ENCODE data around the gene FIGN.

FIGN gene

GRCh38 chr2:163673522-163673921, 62.3 kb downstream of the FIGN start:
- no peak for DNase-seq (ENCODE audit: low read depth)
- no peak overlapping the region for H3K4me3 ChIP-seq (ENCODE audit: low read length)
- TF ChIP-seq CTCF (IDR thresholded peaks at IDR 0.05; ENCODE audit: insufficient read depth, low read depth, low read length, missing control alignments) = no peak

GRCh38 chr2:163670929-163671328, 64.9 kb downstream of the FIGN start:
- no peak for TF ChIP-seq CTCF (IDR thresholded peaks at IDR 0.05; ENCODE audit: insufficient read depth, low read depth, low read length, missing control alignments)
- no peak overlapping the region for H3K4me3 ChIP-seq (ENCODE audit: low read length)
- no peak for DNase-seq (ENCODE audit: low read depth)

- TF ChIP-seq CTCF (IDR thresholded peaks at IDR 0.05; ENCODE audit: insufficient read depth, low read depth, low read length, missing control alignments) = no peak
Measured at GRCh38 chr2:163669506-163669905, 66.3 kb downstream of the FIGN start.

GRCh38 chr2:163667064-163667887, 68.5 kb downstream of the FIGN start:
- no peak overlapping the region for H3K4me3 ChIP-seq (ENCODE audit: low read length)
- DNase-seq (ENCODE audit: low read depth) = peak; percentile 84
- no peak for TF ChIP-seq CTCF (IDR thresholded peaks at IDR 0.05; ENCODE audit: insufficient read depth, low read depth, low read length, missing control alignments)

More at GRCh38 chr2:163669506-163669905, 66.3 kb downstream of the FIGN start:
- DNase-seq (ENCODE audit: low read depth) = no peak
- H3K4me3 ChIP-seq (ENCODE audit: low read length) = no peak overlapping the region

DNA sequence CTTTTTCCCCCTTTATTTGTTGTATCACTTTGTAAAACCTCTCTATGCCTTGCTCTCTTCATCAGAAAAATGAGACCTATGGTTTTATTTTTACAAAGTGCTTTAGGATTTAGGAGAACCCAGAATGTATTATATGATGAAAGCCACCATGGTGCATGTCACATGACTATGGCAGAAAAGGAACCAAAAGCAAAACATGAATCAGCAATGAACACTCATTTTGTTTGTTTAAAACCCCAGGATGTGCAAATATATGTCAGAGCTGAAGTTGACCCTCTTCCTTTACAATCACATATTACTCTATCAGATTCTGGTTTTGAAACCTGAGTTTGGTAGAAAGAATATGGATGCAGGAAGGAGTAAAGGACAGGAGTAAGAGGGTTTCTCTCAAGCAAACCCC, 70.0 kb downstream of the FIGN start:
- DNase-seq (ENCODE audit: low read depth) = peak; percentile 46
- no peak overlapping the region for H3K4me3 ChIP-seq (ENCODE audit: low read length)
- no peak for TF ChIP-seq CTCF (IDR thresholded peaks at IDR 0.05; ENCODE audit: insufficient read depth, low read depth, low read length, missing control alignments)

DNA sequence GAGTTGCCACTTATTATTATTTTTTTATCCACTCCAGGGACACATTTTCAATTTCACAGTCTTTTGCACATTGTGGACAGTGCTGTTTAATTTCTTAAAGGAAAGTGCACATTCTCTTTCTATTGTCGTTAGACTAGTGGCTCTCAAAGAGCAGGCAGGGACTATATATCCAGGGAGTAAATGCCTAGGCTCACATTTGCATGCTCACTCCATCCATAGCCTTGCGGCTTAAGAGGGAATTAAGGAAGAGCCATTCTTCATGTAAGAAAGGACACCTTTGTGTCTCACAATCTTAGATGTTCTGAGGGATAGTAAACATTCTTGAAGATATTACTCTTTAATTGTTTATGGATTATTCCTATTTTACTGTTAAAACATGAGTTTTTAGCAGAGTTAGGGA, 70.8 kb downstream of the FIGN start:
- TF ChIP-seq CTCF (IDR thresholded peaks at IDR 0.05; ENCODE audit: insufficient read depth, low read depth, low read length, missing control alignments) = no peak

DNA sequence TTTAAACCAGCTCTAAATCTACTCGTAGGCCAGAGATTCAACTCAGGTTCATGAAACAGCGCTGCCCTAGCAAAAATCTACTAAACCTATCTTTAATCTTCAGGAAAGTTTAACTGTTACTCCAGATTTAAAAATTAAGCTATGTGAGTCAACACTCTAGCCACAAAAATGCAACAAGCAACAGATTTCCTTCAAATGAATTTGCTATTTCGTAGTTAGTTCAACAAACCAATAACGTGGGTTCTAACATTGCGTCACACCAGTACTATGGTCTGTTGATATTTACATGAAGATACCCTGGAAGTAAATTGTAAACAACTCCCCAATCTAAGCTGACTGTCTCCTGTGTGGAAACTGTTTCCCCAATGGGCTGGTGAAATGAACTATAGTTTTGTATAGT, 71.2 kb downstream of the FIGN start:
- peak; percentile 27 for DNase-seq (ENCODE audit: low read depth)
- H3K4me3 ChIP-seq (ENCODE audit: low read length) = no peak overlapping the region
- TF ChIP-seq CTCF (IDR thresholded peaks at IDR 0.05; ENCODE audit: insufficient read depth, low read depth, low read length, missing control alignments) = no peak

More for the DNA sequence above, 70.8 kb downstream of the FIGN start:
- no peak overlapping the region for H3K4me3 ChIP-seq (ENCODE audit: low read length)
- DNase-seq (ENCODE audit: low read depth) = no peak
